Left ventricle myocardium superior (tissue), 1 donor: ENCODE results near the gene FAM117B. TPM values are rescaled to one million over a fixed set of nuclear protein-coding genes. Genes with fewer than 3 reads are reported as not detected.

Experiments
- ATAC-seq: fragments of 200-7000 bp; cut with Tn5 transposase; one replicate; pipeline ENCODE4 v1.9.1; 2020; ENCODE audit warnings: mild to moderate bottlenecking, moderate library complexity
- DNase-seq: peaks from one replicate; pipeline ENCODE4 v3.0.0-alpha.2; 2020
- intact Hi-C: fragments of 100-400 bp; cut with micrococcal nuclease; formaldehyde crosslinking; loops from one replicate; pipeline ENCODE4 v1.11.0; 2022
- total RNA-seq: library from RNA; stranded (reverse); fragmentation: NEBNext Ultra II Directional; extraction: Animal tissue kit (Norgen Biotek cat#: 25700); gene quantifications from one replicate; pipeline ENCODE4 v1.2.1, GENCODE V29; 2021
- donor health status: DM: no; HTN: yes; CAD: no; lungs with severe emphysema.

FAM117B gene
- total RNA-seq, 1 donor from 2014 or later = 2.4 TPM

DNA sequence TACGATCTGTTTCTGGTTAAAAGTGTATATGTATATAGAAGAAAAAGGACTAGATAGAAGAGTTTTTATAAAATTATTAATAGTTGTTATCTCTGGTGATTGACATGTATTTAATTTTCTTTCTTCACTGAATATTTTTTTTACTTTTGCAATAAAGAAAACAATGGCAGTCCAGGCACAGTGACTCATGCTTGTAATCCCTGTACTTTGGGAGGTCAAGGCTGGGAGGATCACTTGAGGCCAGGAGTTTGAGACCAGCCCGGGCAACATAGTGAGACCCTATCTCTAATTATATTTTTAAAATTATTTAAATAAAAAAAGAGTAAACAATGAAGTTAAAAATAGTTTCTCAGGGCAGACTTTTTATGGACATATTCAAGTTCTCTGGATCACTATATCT lies 114.7 kb downstream of the FAM117B start:
- DNase-seq (no peak), ATAC-seq (no peak)
- intact Hi-C loops = no loop called here

DNA sequence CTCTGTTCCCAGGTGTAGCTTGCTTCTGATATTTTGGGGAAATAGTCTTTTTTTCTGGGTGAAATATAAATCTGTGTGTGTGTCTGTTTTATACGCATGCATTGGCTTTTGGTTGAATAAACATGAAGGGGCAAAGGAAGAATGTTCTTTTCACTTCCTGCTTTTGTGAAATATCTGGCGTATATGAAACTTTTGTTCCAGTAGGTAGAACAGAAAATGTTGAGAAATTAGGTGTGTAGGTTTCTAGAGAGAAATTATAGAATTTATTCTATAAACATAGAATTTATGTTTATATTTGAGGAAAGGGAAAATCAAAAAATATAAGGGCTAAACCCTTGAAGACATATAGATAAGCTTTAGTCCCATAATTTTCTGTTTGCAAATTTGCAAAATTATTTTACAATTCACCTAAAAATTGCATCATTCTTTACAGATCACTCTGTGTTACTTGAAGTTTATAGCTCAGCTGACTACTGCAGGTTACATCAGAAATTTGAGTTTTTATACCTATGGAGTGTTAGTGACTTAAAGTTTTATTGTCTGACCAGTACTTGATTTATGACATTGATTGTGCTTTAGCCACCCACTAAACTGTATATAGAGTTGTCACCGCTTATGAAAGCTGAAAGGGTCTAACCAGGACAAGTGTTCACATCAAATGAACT lies 116.1 kb downstream of the FAM117B start:
- intact Hi-C loops = no loop called here
- DNase-seq (no peak), ATAC-seq (no peak)

DNA sequence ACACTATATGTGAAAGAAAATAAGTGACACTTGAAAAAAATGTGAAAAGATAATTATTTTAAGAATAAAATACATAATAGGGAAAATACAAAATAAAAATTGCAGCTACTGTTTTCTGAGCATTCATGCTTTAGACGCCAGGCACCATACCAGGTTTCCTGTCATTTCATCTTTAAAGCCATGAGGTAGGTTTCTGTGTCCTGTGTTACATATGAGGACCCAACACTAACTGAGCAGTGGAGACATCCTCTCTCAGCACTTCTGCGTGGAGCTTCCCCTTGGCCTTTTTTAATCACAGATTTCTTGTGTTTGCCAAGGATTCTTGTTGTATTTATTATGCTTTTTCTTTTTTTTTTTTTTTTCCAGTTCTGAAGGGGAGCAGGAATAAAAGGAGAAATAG lies 117.3 kb downstream of the FAM117B start:
- ATAC-seq (no peak), DNase-seq (no peak)
- intact Hi-C loops = no loop called here

- intact Hi-C loops = no loop called here
- no peak for ATAC-seq
- DNase-seq = no peak
Observed at GRCh38 chr2:202754936-202755335, 120.2 kb downstream of the FAM117B start.

- DNase-seq = no peak
Observed at GRCh38 chr2:202756598-202756997, 121.8 kb downstream of the FAM117B start.

DNA sequence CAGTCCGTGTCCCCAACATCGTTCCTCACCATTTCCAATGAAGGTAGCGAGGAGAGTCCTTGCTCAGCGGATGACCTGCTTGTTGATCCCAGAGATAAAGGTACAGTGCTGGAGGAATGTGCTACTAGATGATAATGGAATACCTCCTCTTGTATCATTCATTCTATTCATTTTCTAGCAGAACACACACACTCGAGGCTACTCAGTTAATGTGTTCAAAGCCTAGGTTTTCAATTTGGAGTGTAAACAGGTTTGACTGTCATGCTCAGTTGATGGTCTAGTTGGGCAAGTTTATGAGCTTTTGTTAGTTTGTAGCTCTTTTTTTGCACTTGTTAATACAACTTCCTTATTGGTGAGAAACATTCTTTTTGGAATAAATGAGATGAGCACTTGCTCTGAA lies 122.6 kb downstream of the FAM117B start:
- no peak for ATAC-seq

More at GRCh38 chr2:202756598-202756997, 121.8 kb downstream of the FAM117B start:
- no peak for ATAC-seq
- intact Hi-C loops = no loop called here

DNA sequence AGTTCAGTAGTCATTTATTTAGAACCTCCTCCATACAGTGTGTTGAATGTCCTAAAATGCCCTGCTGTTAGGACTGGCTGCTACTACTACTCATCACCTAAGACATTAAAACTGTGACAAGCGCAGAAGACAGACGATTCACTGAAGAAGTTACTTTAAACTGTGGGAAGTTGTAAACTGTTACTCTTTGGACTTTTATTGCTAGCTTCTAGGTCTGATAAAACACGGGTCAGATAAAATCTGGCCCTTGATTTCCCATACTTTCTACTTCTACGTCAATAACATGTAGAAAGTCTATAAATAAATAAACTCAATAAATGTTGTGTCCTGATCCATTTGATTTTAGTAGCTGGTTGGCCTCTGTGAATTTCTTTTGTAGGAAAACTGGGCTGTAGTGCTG lies 123.4 kb downstream of the FAM117B start:
- no peak for ATAC-seq
- intact Hi-C loops = no loop called here

More for the DNA sequence above, 122.6 kb downstream of the FAM117B start:
- intact Hi-C loops = no loop called here
- DNase-seq = no peak

GRCh38 chr2:202758604-202759003 lies 123.8 kb downstream of the FAM117B start:
- DNase-seq (no peak), ATAC-seq (no peak)
- intact Hi-C loops = no loop called here

More for the DNA sequence above, 123.4 kb downstream of the FAM117B start:
- DNase-seq = no peak

DNA sequence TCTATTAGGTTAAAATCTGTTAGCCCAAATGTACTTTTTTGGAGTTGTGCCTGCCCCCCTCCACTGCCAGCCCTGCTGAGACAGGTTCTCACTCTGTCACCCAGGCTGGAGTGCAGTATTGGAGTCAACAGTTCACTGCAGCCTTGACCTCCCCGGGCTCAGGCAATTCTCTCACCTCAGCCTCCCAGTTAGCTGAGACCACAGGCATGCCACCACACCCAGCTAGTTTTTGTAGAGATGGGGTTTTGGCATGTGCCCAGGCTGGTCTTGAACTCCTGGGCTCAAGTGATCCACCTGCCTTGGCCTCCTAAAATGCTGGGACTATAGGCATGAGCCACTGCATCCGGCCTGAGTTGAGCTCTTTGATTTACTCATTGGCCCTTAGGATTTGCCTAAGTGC lies 126.1 kb downstream of the FAM117B start:
- ATAC-seq = no peak

DNA sequence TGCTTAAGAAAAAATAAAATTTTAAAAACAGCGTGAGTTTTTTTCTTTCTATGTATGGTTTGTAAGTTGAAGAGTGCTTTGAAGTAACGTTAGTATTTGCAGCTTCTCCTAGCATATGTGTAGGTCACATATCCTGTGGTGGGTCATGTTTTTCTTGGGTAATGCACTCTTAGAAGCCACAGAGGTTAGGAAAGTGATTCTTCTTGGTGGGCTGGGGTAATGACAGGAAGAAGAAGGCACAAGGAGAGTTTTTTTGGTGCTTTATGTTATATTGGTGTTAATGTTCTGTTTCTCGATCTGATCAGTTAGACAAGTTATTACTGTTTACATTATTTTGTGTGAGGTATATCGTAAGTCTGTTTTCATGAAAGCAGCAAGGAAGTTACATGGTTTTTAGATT lies 127.8 kb downstream of the FAM117B start:
- DNase-seq (no peak), ATAC-seq (no peak)
- intact Hi-C loops = no loop called here

More for the DNA sequence above, 126.1 kb downstream of the FAM117B start:
- intact Hi-C loops = no loop called here
- DNase-seq = no peak

DNA sequence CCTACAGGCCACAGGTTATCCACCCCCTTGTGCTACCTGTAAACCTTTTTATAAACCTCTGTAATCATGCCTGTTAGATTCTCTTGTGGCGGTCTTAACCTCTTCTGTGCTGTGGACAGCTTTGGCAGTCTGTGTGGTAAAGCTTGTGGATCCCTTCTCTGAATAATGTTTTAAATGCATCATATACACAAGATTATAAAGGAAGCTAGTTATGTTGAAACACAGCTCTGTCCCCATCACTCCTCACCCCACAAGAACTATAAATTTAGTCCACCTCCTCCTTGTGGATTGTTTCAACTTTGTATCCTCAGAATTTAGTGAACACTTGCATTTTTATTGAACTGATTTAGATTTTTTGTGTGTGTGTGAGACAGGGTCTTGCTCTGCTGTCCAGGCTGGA lies 129.1 kb downstream of the FAM117B start:
- DNase-seq (no peak), ATAC-seq (no peak)
- intact Hi-C loops = no loop called here

- intact Hi-C loops = no loop called here
- no peak for ATAC-seq
- no peak for DNase-seq
Observed at GRCh38 chr2:202764991-202765390, 130.2 kb downstream of the FAM117B start.

GRCh38 chr2:202765436-202765835 lies 130.7 kb downstream of the FAM117B start:
- DNase-seq (no peak), ATAC-seq (no peak)
- intact Hi-C loops = no loop called here

DNA sequence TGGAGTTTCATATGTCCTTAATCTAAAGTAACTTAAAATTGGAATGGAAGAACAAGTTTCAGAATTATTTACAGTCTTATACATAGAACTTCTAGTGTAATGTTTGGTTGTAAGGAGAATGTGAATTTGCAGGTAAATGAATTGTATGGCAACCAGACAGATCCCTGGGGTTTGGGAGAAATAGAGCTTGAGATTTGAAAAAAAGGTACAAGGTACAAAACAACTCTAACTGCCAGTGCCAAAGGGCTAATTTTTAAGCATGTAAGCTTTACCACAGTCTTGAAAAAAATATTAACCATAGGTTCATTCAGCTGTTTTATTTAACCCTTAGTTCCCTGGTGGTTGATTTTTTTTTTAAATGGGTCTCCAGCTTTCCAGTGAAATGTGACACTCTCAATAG lies 133.5 kb downstream of the FAM117B start:
- no peak for DNase-seq
- intact Hi-C loops = no loop called here
- ATAC-seq = no peak

DNA sequence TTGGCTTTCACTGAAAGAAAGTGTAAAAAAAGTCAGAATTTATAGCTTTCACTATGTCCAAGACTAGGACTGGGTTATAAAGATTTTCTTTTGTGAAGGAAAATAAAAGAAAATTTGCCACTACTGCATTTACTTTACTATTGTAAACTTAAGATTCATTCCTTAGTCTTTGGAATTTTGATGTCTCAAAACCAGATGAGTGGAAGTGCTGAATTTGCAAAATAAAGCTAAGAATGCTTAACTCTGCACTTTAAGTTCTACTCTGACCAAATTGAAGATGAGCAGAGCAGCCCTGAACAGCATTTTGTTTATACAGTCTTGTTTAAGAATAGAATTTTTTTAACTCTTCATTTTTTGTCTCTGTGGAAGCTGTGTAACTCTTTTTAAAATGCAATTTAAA lies 134.4 kb downstream of the FAM117B start:
- DNase-seq = no peak
- no peak for ATAC-seq
- intact Hi-C loops = no loop called here

DNA sequence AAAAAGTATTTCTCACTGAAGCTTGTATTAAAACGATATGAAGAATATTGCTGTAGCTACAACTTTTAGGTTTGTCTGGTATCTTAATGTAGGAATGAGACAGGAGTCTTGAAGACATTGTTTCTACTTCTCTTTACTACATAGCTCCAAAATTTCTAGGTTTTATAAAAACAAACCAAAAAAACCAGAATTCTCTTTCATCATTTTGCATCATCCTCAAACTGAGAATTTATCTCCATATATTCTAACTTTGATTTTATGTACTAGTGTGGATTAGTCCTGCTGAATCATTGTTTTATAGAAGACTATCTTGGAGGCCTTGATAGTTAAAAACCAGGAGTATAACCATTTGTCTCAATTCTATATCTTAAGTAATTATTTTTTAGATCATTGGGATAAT lies 136.6 kb downstream of the FAM117B start:
- intact Hi-C loops = no loop called here
- no peak for DNase-seq
- ATAC-seq = no peak

- peak; percentile 60 for ATAC-seq
- intact Hi-C loops = no loop called here
- DNase-seq = no peak
Observed at GRCh38 chr2:202771741-202772460, 137.1 kb downstream of the FAM117B start.

DNA sequence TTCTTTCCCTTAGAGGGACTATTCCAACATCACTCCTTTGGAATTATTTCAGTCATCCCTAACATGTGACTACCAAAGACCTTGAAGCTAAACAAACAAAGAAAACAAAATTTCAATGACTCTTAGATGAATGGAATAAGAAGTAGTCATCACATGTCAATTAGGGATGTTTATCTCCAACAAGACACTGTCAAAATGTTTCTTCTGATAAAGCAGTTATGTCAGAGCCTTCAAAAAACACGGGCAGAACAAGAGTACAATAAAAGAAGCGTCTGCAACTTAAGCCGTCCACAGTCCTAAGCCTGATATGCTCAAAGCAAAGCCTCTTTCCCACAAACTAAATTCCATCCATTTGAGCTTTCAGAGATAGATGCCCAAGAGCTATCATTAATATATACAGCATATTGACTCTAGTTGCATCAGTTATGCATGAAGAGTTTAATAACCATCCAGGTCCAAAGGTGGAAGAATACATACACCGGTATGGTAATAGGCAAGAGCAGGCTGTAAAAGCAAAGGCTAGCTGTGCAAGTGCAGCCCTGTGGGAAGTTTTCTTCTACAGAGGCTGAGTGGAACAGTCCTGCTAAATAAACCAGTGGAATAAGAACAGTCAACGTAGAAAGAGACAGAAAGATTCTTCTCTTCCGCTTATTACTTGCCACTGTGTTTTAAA lies 138.7 kb downstream of the FAM117B start:
- ATAC-seq = no peak
- DNase-seq = no peak
- intact Hi-C loops = no loop called here

DNA sequence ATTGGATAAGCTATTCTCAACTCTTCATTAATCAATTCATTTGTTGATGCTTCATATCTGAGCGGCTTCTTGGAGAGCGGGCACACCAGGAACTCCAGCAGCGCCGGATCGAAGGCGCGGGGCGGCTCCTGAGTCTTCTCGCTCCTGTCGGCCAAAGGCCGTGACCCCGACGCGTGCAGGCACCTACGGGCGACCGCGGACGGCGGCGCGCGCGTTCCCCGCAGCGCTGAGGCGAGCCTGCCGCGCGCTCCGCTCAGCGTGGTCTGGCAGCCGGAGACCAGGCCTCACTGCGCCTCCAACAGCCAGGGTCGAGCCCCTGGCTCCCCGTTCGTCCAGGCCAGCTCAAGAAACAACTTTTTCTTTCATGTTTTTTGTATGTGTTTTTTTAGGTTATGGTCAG lies 139.3 kb downstream of the FAM117B start:
- ATAC-seq = no peak
- DNase-seq = no peak
- intact Hi-C loops = no loop called here

DNA sequence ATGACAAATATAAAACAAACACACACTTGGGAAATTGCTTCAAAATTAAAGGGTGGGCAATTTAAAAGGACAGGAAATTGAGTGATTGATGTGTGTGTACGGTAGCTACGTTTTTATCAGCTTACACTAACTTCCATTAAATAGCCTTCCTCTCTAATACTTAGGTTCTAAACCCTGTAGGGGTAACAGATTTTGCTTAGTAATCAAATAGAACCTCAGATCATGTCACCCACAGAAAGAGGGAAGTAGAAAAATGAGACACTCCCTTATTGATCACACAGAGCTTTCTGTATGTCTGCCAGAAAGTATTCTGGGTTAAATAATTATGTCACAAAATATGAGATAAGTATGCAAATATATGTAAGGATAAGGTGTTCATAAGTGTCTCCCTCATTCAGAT lies 143.4 kb downstream of the FAM117B start:
- intact Hi-C loops = no loop called here
- ATAC-seq (no peak), DNase-seq (no peak)
